Sigmoid colon (tissue), 4 donors: ENCODE data around the gene TFCP2.

Experiments
- EP300 ChIP-seq, 4 donors: sonication (generic); formaldehyde crosslinking; IDR thresholded peaks; one replicate each; pipeline ENCODE4 v1.6.1; 2017; ENCODE audit warnings: antibody characterized with exemption in 4 of 4
- POLR2A ChIP-seq, 2 donors: fragments of 450-650 bp; IDR thresholded peaks; one replicate each; pipeline ENCODE4 v1.6.1; 2016; ENCODE audit warnings: antibody characterized with exemption in 2 of 2, mild to moderate bottlenecking in 2 of 2, moderate library complexity in 2 of 2
- POLR2AphosphoS5 ChIP-seq, 4 donors: sonication (generic); formaldehyde crosslinking; IDR thresholded peaks; one replicate each; pipeline ENCODE4 v1.6.1; 2017; ENCODE audit warnings: antibody characterized with exemption in 4 of 4
- TF ChIP-seq, protein P1 (sequence below), 4 experiments: fragments of 450-650 bp in 3 of 4; fragments of 200-600 bp in 1 of 4; IDR thresholded peaks; one replicate each; pipeline ENCODE4 v1.5.1; 2016 to 2019; ENCODE audit warnings: antibody characterized with exemption in 4 of 4, mild to moderate bottlenecking in 3 of 4, moderate library complexity in 2 of 4

DNA sequence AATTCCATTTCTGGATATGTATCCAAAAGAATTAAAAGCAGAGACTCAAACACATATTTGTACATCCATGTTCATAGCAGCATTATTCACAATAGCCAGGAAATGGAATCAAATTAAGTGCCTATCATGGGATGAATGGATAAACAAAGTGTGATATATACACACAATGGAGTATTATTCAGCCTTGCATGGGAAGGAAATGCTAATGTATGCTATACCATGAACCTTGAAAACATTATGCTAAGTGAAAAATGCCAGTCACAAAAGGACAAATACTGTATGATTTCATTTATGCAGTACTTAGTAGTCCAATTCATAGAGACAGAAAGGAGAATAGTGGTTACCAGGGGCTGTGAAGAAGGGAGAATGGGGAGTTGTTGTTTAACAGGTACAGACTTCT is 57.4 kb downstream of the TFCP2 start:
- TF ChIP-seq, protein P1, sequence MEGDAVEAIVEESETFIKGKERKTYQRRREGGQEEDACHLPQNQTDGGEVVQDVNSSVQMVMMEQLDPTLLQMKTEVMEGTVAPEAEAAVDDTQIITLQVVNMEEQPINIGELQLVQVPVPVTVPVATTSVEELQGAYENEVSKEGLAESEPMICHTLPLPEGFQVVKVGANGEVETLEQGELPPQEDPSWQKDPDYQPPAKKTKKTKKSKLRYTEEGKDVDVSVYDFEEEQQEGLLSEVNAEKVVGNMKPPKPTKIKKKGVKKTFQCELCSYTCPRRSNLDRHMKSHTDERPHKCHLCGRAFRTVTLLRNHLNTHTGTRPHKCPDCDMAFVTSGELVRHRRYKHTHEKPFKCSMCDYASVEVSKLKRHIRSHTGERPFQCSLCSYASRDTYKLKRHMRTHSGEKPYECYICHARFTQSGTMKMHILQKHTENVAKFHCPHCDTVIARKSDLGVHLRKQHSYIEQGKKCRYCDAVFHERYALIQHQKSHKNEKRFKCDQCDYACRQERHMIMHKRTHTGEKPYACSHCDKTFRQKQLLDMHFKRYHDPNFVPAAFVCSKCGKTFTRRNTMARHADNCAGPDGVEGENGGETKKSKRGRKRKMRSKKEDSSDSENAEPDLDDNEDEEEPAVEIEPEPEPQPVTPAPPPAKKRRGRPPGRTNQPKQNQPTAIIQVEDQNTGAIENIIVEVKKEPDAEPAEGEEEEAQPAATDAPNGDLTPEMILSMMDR (IDR thresholded peaks at IDR 0.05), result no peak
- no peak for TF ChIP-seq POLR2A (IDR thresholded peaks at IDR 0.05)
- no peak for TF ChIP-seq EP300 (IDR thresholded peaks at IDR 0.05)
- no peak for TF ChIP-seq POLR2AphosphoS5 (IDR thresholded peaks at IDR 0.05)
